Choroid plexus epithelial cell (primary cell): ENCODE measurements around the gene HIBCH.
"Not testable (repeated sequence)": the region's sequence is repeated elsewhere in the genome, so short reads cannot be mapped to it uniquely, and the experiment has no call there.

Experiments used
- DNase-seq: peaks from one replicate; pipeline ENCODE4 v3.0.0-alpha.2; 2010; ENCODE audit warnings: low read depth
- H3K4me3 ChIP-seq: 2 replicates; pipeline ENCODE4 v1.5.1; 2011; ENCODE audit warnings: low read depth, mild to moderate bottlenecking, control low read depth, low read length, moderate library complexity
- CTCF ChIP-seq: conservative IDR thresholded peaks from 2 replicates; pipeline ENCODE4 v1.5.1; 2011; ENCODE audit warnings: low read depth, mild to moderate bottlenecking, control low read depth, inconsistent platforms, low read length, moderate library complexity

Gene HIBCH

GRCh38 chr2:190320696-190321095 lies 1.1 kb upstream of the HIBCH start:
- no peak overlapping the region for H3K4me3 ChIP-seq
- no peak for TF ChIP-seq CTCF
- DNase-seq, result no peak

GRCh38 chr2:190318931-190319554 lies 583 bp downstream of the HIBCH start:
- TF ChIP-seq CTCF, result no peak
- peak overlapping the region; percentile 75 for H3K4me3 ChIP-seq
- peak; percentile 17 for DNase-seq

- TF ChIP-seq CTCF, result no peak
- H3K4me3 ChIP-seq, result peak overlapping the region; percentile 75
- no peak for DNase-seq
These were observed 1.1 kb downstream of the HIBCH start for GRCh38 chr2:190318514-190318913.

- no peak for DNase-seq
- no peak overlapping the region for H3K4me3 ChIP-seq
- no peak for TF ChIP-seq CTCF
These were observed 4.4 kb downstream of the HIBCH start for GRCh38 chr2:190315273-190315672.

- no peak for DNase-seq
- no peak overlapping the region for H3K4me3 ChIP-seq
- no peak for TF ChIP-seq CTCF
These were observed 5.7 kb downstream of the HIBCH start for GRCh38 chr2:190313880-190314279.

GRCh38 chr2:190312635-190313025 lies 7.0 kb downstream of the HIBCH start:
- DNase-seq, result not testable (repeated sequence)

GRCh38 chr2:190311893-190312634 lies 7.6 kb downstream of the HIBCH start:
- no peak overlapping the region for H3K4me3 ChIP-seq
- TF ChIP-seq CTCF, result no peak
- DNase-seq, result no peak

More at GRCh38 chr2:190312635-190313025, 7.0 kb downstream of the HIBCH start:
- not testable (repeated sequence) for H3K4me3 ChIP-seq
